Measurements from ENCODE around the gene PGAM2.

Gene PGAM2

DNA sequence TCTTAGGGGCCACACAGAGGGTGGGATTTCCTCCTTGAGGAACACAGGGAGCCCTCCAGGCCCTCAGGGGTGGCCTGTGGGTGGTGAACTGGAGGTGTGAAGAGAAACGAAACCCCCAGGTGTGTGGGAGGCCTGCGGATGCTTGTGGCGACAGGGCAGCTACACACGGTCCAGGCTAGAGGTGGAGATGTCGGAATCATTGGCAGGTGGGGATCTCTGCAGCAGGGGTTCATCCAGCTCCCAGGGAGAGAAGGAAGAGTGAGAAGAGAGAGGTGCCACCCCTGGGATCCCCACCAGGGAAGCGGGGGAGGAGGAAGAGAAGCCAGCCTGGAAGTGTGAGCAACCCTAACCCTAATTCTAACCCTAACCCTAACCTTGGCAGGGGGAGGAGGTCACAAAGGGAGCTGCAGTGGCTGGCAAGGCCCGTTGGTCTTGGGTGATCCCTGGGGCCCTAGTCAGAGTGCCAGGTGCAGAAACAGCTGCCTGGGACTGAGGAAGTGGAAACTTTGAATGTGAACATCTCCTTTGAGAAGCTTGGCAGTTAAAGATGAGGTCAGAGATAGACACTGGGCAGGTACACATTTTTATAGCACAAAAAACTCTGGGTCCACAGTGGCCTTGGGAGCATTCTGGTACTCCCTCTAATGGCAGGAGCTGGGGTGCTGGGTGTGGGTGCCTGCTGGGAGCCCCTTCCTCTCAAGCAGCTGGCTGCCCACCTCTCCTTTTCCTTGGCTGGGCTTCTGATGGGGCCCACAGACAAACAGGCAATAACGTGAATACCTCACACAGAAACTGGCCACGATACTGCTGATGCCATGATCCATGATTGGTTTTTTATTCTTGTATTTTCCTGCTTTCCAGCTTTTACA, 31.9 kb upstream of the PGAM2 start:
- no peak for DNase-seq (ENCODE audit: low read depth)
- H3K4me3 ChIP-seq (ENCODE audit: low read length), result no peak overlapping the region

DNA sequence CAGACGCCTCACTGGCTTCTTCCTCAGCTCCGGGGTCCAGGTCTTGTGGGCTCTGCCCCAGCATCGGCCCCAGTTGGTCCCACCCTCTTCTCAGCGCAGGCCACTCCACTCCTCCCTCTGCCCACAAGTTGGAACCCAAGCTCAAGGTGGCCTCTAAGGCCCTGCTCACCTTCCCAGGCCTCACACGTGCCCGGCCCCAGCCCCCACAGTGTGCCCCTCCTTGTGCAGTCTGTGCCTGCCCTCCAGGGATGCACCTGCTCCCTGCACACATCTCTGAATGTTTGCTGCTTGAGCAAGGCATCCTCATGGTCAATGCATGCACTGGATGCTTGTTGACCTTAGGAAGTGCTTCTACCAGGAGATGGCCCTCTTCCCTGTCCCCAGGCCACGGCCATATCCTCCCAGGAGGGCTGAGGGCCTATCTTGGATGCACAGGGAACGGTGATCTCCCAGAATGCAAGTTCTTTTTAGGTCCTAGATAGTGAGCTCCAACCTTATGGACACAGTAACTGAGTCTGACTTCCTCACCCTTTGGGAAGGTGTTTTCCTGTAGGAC, 31.0 kb upstream of the PGAM2 start:
- no peak for DNase-seq (ENCODE audit: low read depth)
- no peak overlapping the region for H3K4me3 ChIP-seq (ENCODE audit: low read length)
- TF ChIP-seq, protein P1, sequence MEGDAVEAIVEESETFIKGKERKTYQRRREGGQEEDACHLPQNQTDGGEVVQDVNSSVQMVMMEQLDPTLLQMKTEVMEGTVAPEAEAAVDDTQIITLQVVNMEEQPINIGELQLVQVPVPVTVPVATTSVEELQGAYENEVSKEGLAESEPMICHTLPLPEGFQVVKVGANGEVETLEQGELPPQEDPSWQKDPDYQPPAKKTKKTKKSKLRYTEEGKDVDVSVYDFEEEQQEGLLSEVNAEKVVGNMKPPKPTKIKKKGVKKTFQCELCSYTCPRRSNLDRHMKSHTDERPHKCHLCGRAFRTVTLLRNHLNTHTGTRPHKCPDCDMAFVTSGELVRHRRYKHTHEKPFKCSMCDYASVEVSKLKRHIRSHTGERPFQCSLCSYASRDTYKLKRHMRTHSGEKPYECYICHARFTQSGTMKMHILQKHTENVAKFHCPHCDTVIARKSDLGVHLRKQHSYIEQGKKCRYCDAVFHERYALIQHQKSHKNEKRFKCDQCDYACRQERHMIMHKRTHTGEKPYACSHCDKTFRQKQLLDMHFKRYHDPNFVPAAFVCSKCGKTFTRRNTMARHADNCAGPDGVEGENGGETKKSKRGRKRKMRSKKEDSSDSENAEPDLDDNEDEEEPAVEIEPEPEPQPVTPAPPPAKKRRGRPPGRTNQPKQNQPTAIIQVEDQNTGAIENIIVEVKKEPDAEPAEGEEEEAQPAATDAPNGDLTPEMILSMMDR (conservative IDR thresholded peaks at IDR 0.05; ENCODE audit: low read length), result no peak

More for the DNA sequence above, 31.9 kb upstream of the PGAM2 start:
- TF ChIP-seq, protein P1 (conservative IDR thresholded peaks at IDR 0.05; ENCODE audit: low read length), result no peak

DNA sequence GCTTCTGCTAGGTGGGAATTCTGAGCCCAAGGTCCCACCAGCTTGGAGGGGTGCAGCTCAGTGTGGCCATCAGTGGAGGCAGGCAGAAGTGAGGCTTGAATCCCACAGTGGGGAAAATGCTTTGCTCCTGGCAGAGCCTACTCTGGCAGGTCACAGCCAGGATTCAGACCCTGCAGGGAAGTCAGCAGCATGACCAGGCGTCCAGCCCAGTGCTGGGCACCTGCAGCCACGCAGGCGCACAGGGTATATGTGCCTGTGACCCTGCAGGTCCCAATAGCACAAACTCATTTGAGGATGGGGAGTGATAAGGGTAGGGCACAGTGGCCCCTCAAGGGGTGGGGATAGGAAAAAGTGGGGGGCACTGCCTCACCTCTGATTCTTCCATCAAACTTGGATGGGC, 30.4 kb upstream of the PGAM2 start:
- DNase-seq (ENCODE audit: low read depth), result no peak
- H3K4me3 ChIP-seq (ENCODE audit: low read length), result no peak overlapping the region
- TF ChIP-seq, protein P1 (conservative IDR thresholded peaks at IDR 0.05; ENCODE audit: low read length), result no peak

DNA sequence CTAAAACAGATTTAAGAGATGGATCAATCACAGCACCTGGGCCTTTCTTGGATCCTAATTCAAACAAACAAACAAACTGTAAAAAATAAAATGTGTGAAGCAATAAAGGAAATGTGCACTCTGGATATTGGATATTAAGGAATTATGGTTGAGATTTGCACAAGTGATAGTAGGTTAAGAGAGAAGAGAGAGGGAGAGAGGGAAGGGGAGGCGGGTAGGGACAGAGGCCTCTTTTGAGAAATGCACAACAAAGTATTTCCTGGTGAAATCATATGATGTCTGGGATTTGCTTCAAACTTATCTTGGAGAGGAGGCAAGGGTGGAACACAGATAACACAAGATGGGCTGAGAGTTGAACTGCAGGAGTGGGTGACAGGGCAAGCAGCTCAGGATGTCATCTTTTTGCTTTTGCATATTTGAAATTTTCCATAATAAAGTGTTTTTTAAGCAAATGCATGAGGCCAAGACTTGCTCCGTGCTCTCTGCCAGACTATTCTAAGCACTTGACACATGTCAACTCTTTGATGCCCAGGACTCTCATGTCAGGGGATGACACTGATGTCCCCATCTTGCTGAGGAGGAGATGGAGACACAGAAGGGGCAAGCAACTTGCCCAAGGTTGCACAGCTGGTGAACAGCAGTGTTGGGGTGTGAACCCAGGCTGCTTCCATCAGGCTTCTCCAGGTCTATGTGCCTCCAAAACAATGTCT, 29.7 kb upstream of the PGAM2 start:
- TF ChIP-seq, protein P1 (conservative IDR thresholded peaks at IDR 0.05; ENCODE audit: low read length), result no peak
- no peak for DNase-seq (ENCODE audit: low read depth)
- H3K4me3 ChIP-seq (ENCODE audit: low read length), result no peak overlapping the region

DNA sequence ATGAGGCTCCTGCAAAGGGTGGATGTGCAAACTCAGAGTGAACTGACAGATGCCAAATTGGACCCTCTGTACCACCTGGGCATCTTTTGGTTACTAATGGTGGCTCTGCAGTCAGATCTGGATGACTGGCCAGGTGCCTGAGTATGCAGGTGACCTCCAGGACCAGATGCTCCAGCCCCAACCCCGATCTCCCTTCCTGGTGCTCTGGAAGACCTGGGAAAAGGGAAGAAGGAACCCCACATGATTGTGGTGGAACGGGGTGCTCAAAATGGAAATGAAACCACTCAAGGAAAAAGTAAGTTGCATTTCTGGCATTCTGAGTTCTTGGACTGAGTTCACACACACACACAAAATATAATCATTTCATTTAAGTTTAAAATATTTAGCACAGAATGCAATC, 29.0 kb upstream of the PGAM2 start:
- H3K4me3 ChIP-seq (ENCODE audit: low read length), result no peak overlapping the region
- TF ChIP-seq, protein P1 (conservative IDR thresholded peaks at IDR 0.05; ENCODE audit: low read length), result no peak
- DNase-seq (ENCODE audit: low read depth), result no peak

DNA sequence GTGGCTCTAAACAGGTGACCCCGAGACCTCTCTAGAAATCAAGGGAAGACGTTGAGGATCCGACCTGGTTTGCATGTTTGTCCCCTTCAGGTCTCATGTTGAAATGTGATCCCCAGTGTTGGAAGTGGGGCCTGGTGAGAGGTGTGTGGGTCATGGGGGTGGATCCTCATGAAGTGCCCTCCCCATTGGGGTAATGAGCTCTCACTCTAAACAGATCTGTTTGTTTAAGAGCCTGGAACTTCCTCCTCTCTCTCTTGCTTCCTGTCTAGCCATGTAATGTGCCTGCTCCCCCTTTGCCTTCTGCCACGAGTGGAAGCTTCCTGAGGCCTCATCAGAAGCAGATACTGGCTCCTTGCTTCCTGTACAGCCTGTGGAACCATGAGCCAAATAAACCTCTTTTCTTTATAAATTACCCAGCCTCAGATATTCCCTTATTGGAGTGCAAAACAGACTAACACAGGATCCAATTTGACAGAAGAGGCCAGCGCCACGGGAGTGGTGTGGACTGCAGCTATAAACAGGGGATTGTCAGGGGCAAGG, 27.8 kb upstream of the PGAM2 start:
- TF ChIP-seq, protein P1 (conservative IDR thresholded peaks at IDR 0.05; ENCODE audit: low read length), result no peak

More for the DNA sequence above, 27.8 kb upstream of the PGAM2 start:
- DNase-seq (ENCODE audit: low read depth), result no peak
- no peak overlapping the region for H3K4me3 ChIP-seq (ENCODE audit: low read length)

Data from AG10803 (cell line).